ENCODE results near the gene TAP1. TPM values are rescaled to one million over a fixed set of nuclear protein-coding genes. Genes with fewer than 3 reads are reported as not detected.

The TAP1 gene
- total RNA-seq, 1 experiment from 2014 or later = 12.1 TPM

GRCh38 chr6:32879691-32880090, 26.2 kb upstream of the TAP1 start:
- Histone ChIP-seq H2BK5ac (ENCODE audit: insufficient read length, low read length) (no peak overlapping the region), H3K18ac (ENCODE audit: insufficient read length, low read depth, low read length) (no peak overlapping the region), H4K8ac (replicated peaks; ENCODE audit: insufficient read length, low read depth, low read length) (no peak overlapping the region), H4K91ac (ENCODE audit: insufficient read length, low read depth, low read length) (no peak overlapping the region), H3K4me2 (ENCODE audit: insufficient read depth, insufficient read length, low read length) (no peak overlapping the region), H3K4me1 (ENCODE audit: insufficient read depth, low read length) (no peaks in the 10 kb centered on the region), H3K9me3 (ENCODE audit: control insufficient read depth, low read depth, low read length) (no peaks in the 10 kb centered on the region), H3K23ac (ENCODE audit: insufficient read length, low read depth, low read length) (no peak overlapping the region), H3K4ac (ENCODE audit: low read depth, low read length) (no peak overlapping the region), H3K23me2 (ENCODE audit: insufficient read length, low read depth, low read length, poor library complexity, severe bottlenecking) (no peaks in the 10 kb centered on the region), H2BK20ac (ENCODE audit: low read depth, low read length, poor library complexity, severe bottlenecking) (no peak overlapping the region), H2BK15ac (ENCODE audit: low read depth, low read length) (no peak overlapping the region), H2BK12ac (ENCODE audit: insufficient read length, low read depth, low read length) (no peak overlapping the region), H3T11ph (ENCODE audit: low read length) (no peak overlapping the region), H3K27me3 (ENCODE audit: insufficient read depth, low read length) (no peaks in the 10 kb centered on the region), H2AK5ac (ENCODE audit: insufficient read length, low read length) (no peak overlapping the region), H3K9ac (ENCODE audit: extremely low read depth, insufficient read length, low read length) (no peak overlapping the region), H3K79me1 (ENCODE audit: insufficient read depth, low read depth, low read length, poor library complexity, severe bottlenecking) (no peaks in the 10 kb centered on the region), H4K20me1 (ENCODE audit: control insufficient read depth, insufficient read depth, insufficient read length) (no peaks in the 10 kb centered on the region), H4K5ac (ENCODE audit: insufficient read length, low read depth, low read length) (no peak overlapping the region), H3K27ac (ENCODE audit: insufficient read length, low read depth, low read length) (no peak overlapping the region), H3K79me2 (ENCODE audit: insufficient read depth, low read length) (no peaks in the 10 kb centered on the region), H2BK120ac (ENCODE audit: low read depth, low read length, poor library complexity, severe bottlenecking) (no peak overlapping the region), H2AFZ (ENCODE audit: low read length) (no peak overlapping the region), H3K14ac (ENCODE audit: insufficient read depth, low read length) (no peak overlapping the region), H3K56ac (ENCODE audit: insufficient read length, low read depth, low read length) (no peak overlapping the region)
- H3K27ac Mint-ChIP-seq = no peak overlapping the region
- H3K27me3 Mint-ChIP-seq (ENCODE audit: low read depth) = peaks cover 12% of the 10 kb centered on the region; the same call in 1 of the 2 replicates
- TF ChIP-seq CTCF (conservative IDR thresholded peaks at IDR 0.05) = no peak
- no peak overlapping the region for H3K4me3 Mint-ChIP-seq
- no peaks in the 10 kb centered on the region for H3K36me3 Mint-ChIP-seq (ENCODE audit: insufficient read depth in 1 of 3, low read depth in 3 of 3)
- peaks cover 0 to 2% of the 10 kb centered on the region in 2 experiments; a peak in 1 of 4 replicates for H3K4me1 Mint-ChIP-seq
- no CpG with 5 or more reads among the region's 35 CpGs for WGBS (ENCODE audit: extremely low coverage, insufficient read length, low lambda C conversion rate)
- DNase-seq = no peak
- no peaks in the 10 kb centered on the region; a peak in 1 of 5 replicates for H3K9me3 Mint-ChIP-seq
